Skeletal muscle satellite cell (primary cell): ENCODE measurements around the gene NDEL1. TPM values are rescaled to one million over a fixed set of nuclear protein-coding genes. Genes with fewer than 3 reads are reported as not detected.

ENCODE experiments used
- small RNA-seq: library from RNA; depleted of rRNA; stranded (forward); fragments of <200 nt; gene quantifications from one replicate; pipeline ENCODE3, GENCODE V24; 2012

Gene NDEL1

Small RNA genes within 50 kb of the gene (small RNA-seq; reads per million reads assigned to genes)
- not detected for gene RNU7-43P
